GM23338 (cell line): ENCODE measurements around the gene PLA2G5.

Experiments used
- EZH2 ChIP-seq: fragments of 200-600 bp; sonication (generic); IDR thresholded peaks from one replicate; pipeline ENCODE4 v1.8.0; 2017; ENCODE audit warnings: antibody characterized with exemption, mild to moderate bottlenecking, low read depth; ENCODE audit not compliant: unreplicated experiment
- EZH2phosphoT487 ChIP-seq: fragments of 200-600 bp; sonication (generic); IDR thresholded peaks from one replicate; pipeline ENCODE4 v1.8.1; 2018; ENCODE audit warnings: antibody characterized with exemption; ENCODE audit not compliant: unreplicated experiment
- POLR2AphosphoS5 ChIP-seq: IDR thresholded peaks from 2 replicates; pipeline ENCODE4 v1.6.1; 2016; ENCODE audit warnings: antibody characterized with exemption, low read depth
- REST ChIP-seq: IDR thresholded peaks from one replicate; pipeline ENCODE4 v1.6.1; 2018; ENCODE audit warnings: antibody characterized with exemption; ENCODE audit not compliant: unreplicated experiment
- ZNF331 ChIP-seq: fragments of 250-450 bp; sonication (Bioruptor Pico); IDR thresholded peaks from 2 replicates; pipeline ENCODE4 v1.5.0; 2020; ENCODE audit warnings: low read depth, mild to moderate bottlenecking, moderate library complexity
- TF ChIP-seq, protein P1 (sequence below), 2 experiments: fragments of 200-600 bp in 1 of 2; sonication (generic) in 1 of 2; conservative IDR thresholded peaks; 2 replicates each; pipeline versions ENCODE4 v1.5.1 to v1.6.1; 2016 to 2017; ENCODE audit warnings: antibody characterized with exemption in 2 of 2, low read depth in 2 of 2, mild to moderate bottlenecking in 2 of 2, moderate library complexity in 1 of 2

DNA sequence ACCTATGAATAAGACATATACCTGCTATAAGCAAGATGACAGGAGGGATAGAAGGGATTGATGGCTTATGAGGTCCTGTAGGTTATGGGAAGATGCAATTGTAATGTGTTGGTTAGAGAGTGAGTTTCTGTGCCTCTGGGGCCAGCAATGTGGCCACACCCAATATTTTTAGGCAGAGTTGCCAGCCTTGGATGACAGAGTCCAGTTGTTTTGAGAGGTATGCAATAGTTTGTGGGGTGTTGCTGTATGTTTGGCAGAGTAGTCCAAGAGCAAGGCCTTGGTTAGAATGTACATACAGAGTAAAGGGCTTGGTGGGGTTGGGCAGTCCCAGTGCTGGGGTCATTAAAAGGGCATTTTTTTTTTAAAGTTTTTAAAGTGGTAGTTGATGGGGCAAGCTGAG, 36.6 kb upstream of the PLA2G5 start:
- TF ChIP-seq EZH2 (no peak), EZH2phosphoT487 (no peak), ZNF331 (CRISPR knock-in tag) (no peak), POLR2AphosphoS5 (no peak), REST (no peak)
- TF ChIP-seq, protein P1, sequence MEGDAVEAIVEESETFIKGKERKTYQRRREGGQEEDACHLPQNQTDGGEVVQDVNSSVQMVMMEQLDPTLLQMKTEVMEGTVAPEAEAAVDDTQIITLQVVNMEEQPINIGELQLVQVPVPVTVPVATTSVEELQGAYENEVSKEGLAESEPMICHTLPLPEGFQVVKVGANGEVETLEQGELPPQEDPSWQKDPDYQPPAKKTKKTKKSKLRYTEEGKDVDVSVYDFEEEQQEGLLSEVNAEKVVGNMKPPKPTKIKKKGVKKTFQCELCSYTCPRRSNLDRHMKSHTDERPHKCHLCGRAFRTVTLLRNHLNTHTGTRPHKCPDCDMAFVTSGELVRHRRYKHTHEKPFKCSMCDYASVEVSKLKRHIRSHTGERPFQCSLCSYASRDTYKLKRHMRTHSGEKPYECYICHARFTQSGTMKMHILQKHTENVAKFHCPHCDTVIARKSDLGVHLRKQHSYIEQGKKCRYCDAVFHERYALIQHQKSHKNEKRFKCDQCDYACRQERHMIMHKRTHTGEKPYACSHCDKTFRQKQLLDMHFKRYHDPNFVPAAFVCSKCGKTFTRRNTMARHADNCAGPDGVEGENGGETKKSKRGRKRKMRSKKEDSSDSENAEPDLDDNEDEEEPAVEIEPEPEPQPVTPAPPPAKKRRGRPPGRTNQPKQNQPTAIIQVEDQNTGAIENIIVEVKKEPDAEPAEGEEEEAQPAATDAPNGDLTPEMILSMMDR (conservative IDR thresholded peaks at IDR 0.05; ENCODE audit: low read depth in 2 of 2): no peak
